ENCODE measurements around the gene ATP8B1.
"Not testable (repeated sequence)": the region's sequence is repeated elsewhere in the genome, so short reads cannot be mapped to it uniquely, and the experiment has no call there.

ATP8B1 gene

GRCh38 chr18:57651914-57652313, 151.2 kb downstream of the ATP8B1 start:
- DNase-seq = no peak

- no peak for DNase-seq
Observed at GRCh38 chr18:57649556-57650500, 153.3 kb downstream of the ATP8B1 start.

- DNase-seq = no peak
Observed at GRCh38 chr18:57648414-57648813, 154.7 kb downstream of the ATP8B1 start.

- no peak for DNase-seq
Observed at GRCh38 chr18:57644540-57644939, 158.6 kb downstream of the ATP8B1 start.

- DNase-seq = not testable (repeated sequence)
Observed at GRCh38 chr18:57643726-57644125, 159.4 kb downstream of the ATP8B1 start.

GRCh38 chr18:57642462-57642861, 160.7 kb downstream of the ATP8B1 start:
- not testable (repeated sequence) for DNase-seq

GRCh38 chr18:57640749-57641148, 162.4 kb downstream of the ATP8B1 start:
- DNase-seq = no peak

GRCh38 chr18:57640236-57640635, 162.9 kb downstream of the ATP8B1 start:
- no peak for DNase-seq

GRCh38 chr18:57635003-57635822, 167.9 kb downstream of the ATP8B1 start:
- DNase-seq = no peak

- DNase-seq = no peak
Observed at GRCh38 chr18:57631697-57632096, 171.4 kb downstream of the ATP8B1 start.

- DNase-seq = no peak
Observed at GRCh38 chr18:57630754-57631595, 172.1 kb downstream of the ATP8B1 start.

GRCh38 chr18:57630002-57630753, 172.9 kb downstream of the ATP8B1 start:
- DNase-seq = peak; percentile 93

GRCh38 chr18:57629422-57629821, 173.7 kb downstream of the ATP8B1 start:
- no peak for DNase-seq

GRCh38 chr18:57627488-57627887, 175.6 kb downstream of the ATP8B1 start:
- DNase-seq = no peak

GRCh38 chr18:57624988-57625387, 178.1 kb downstream of the ATP8B1 start:
- no peak for DNase-seq

- no peak for DNase-seq
Observed at GRCh38 chr18:57621246-57621604, 181.9 kb downstream of the ATP8B1 start.

GRCh38 chr18:57619876-57620275, 183.2 kb downstream of the ATP8B1 start:
- DNase-seq = no peak

- no peak for DNase-seq
Observed at GRCh38 chr18:57618910-57619309, 184.2 kb downstream of the ATP8B1 start.

- no peak for DNase-seq
Observed at GRCh38 chr18:57603871-57604270, 199.2 kb downstream of the ATP8B1 start.

Measured in activated T-cell treated with anti-CD3 and anti-CD28 coated beads, Interleukin-2, amount 50 U/mL, for 1 hour (primary cell).